ENCODE measurements around the gene REPS1.
"Not testable (repeated sequence)": the region's sequence is repeated elsewhere in the genome, so short reads cannot be mapped to it uniquely, and the experiment has no call there.

Gene REPS1

GRCh38 chr6:138957484-138957883 lies 30.6 kb downstream of the REPS1 start:
- Histone ChIP-seq H3K4me1 (ENCODE audit: control insufficient read depth, insufficient read depth, low read length, unreplicated experiment) (peaks cover 52% of the 10 kb centered on the region), H3K27me3 (ENCODE audit: insufficient read depth, low read length) (no peaks in the 10 kb centered on the region), H3K79me2 (ENCODE audit: control insufficient read depth, insufficient read depth, low read length, unreplicated experiment) (peaks cover 91% of the 10 kb centered on the region), H2AFZ (ENCODE audit: low read length, unreplicated experiment) (no peak overlapping the region), H3K4me3 (ENCODE audit: low read depth, low read length) (peak overlapping the region; percentile 32; the same call in 1 of the 2 replicates), H3K27ac (ENCODE audit: low read depth, low read length) (peak overlapping the region; percentile 73), H3K36me3 (ENCODE audit: insufficient read depth, low read length) (no peaks in the 10 kb centered on the region)

- Histone ChIP-seq H3K27ac (ENCODE audit: low read depth, low read length) (peak overlapping the region; percentile 73; the same call in 1 of the 2 replicates), H3K27me3 (ENCODE audit: insufficient read depth, low read length) (no peaks in the 10 kb centered on the region), H3K36me3 (ENCODE audit: insufficient read depth, low read length) (no peaks in the 10 kb centered on the region), H2AFZ (ENCODE audit: low read length, unreplicated experiment) (no peak overlapping the region), H3K4me1 (ENCODE audit: control insufficient read depth, insufficient read depth, low read length, unreplicated experiment) (peaks cover 52% of the 10 kb centered on the region), H3K79me2 (ENCODE audit: control insufficient read depth, insufficient read depth, low read length, unreplicated experiment) (peaks cover 93% of the 10 kb centered on the region), H3K4me3 (ENCODE audit: low read depth, low read length) (no peak overlapping the region)
Measured at GRCh38 chr6:138956244-138956924, 31.7 kb downstream of the REPS1 start.

- H3K4me3 ChIP-seq (ENCODE audit: low read depth, low read length): no peak overlapping the region
- peaks cover 52% of the 10 kb centered on the region for H3K4me1 ChIP-seq (ENCODE audit: control insufficient read depth, insufficient read depth, low read length, unreplicated experiment)
- no peak overlapping the region for H3K27ac ChIP-seq (ENCODE audit: low read depth, low read length)
- peaks cover 89% of the 10 kb centered on the region for H3K79me2 ChIP-seq (ENCODE audit: control insufficient read depth, insufficient read depth, low read length, unreplicated experiment)
- no peaks in the 10 kb centered on the region for H3K27me3 ChIP-seq (ENCODE audit: insufficient read depth, low read length)
- H3K36me3 ChIP-seq (ENCODE audit: insufficient read depth, low read length): no peaks in the 10 kb centered on the region
- no peak overlapping the region for H2AFZ ChIP-seq (ENCODE audit: low read length, unreplicated experiment)
Measured at GRCh38 chr6:138955262-138955661, 32.8 kb downstream of the REPS1 start.

- peak overlapping the region; percentile 69 for H3K27ac ChIP-seq (ENCODE audit: low read depth, low read length)
- H3K36me3 ChIP-seq (ENCODE audit: insufficient read depth, low read length): no peaks in the 10 kb centered on the region
- H2AFZ ChIP-seq (ENCODE audit: low read length, unreplicated experiment): no peak overlapping the region
- H3K79me2 ChIP-seq (ENCODE audit: control insufficient read depth, insufficient read depth, low read length, unreplicated experiment): peaks cover 89% of the 10 kb centered on the region
- H3K4me1 ChIP-seq (ENCODE audit: control insufficient read depth, insufficient read depth, low read length, unreplicated experiment): peaks cover 56% of the 10 kb centered on the region
- peak overlapping the region; percentile 54 for H3K4me3 ChIP-seq (ENCODE audit: low read depth, low read length)
- no peaks in the 10 kb centered on the region for H3K27me3 ChIP-seq (ENCODE audit: insufficient read depth, low read length)
Measured at GRCh38 chr6:138953451-138953850, 34.6 kb downstream of the REPS1 start.

- Histone ChIP-seq H3K27me3 (ENCODE audit: insufficient read depth, low read length) (no peaks in the 10 kb centered on the region), H3K27ac (ENCODE audit: low read depth, low read length) (peak overlapping the region; percentile 7; the same call in 1 of the 2 replicates), H3K79me2 (ENCODE audit: control insufficient read depth, insufficient read depth, low read length, unreplicated experiment) (peaks cover 67% of the 10 kb centered on the region), H3K4me1 (ENCODE audit: control insufficient read depth, insufficient read depth, low read length, unreplicated experiment) (peaks cover 46% of the 10 kb centered on the region), H3K36me3 (ENCODE audit: insufficient read depth, low read length) (peaks cover 17% of the 10 kb centered on the region), H2AFZ (ENCODE audit: low read length, unreplicated experiment) (no peak overlapping the region), H3K4me3 (ENCODE audit: low read depth, low read length) (no peak overlapping the region)
Measured at GRCh38 chr6:138948546-138949179, 39.4 kb downstream of the REPS1 start.

- no peak overlapping the region for H2AFZ ChIP-seq (ENCODE audit: low read length, unreplicated experiment)
Measured at GRCh38 chr6:138948004-138948403, 40.0 kb downstream of the REPS1 start.

GRCh38 chr6:138945354-138945753 lies 42.7 kb downstream of the REPS1 start:
- peaks cover 38% of the 10 kb centered on the region for H3K79me2 ChIP-seq (ENCODE audit: control insufficient read depth, insufficient read depth, low read length, unreplicated experiment)
- no peak overlapping the region for H2AFZ ChIP-seq (ENCODE audit: low read length, unreplicated experiment)
- H3K4me1 ChIP-seq (ENCODE audit: control insufficient read depth, insufficient read depth, low read length, unreplicated experiment): peaks cover 38% of the 10 kb centered on the region
- 0 out of 2 replicates have a peak overlapping the region, but pooled peaks have one; percentile 70 for H3K27ac ChIP-seq (ENCODE audit: low read depth, low read length)
- no peaks in the 10 kb centered on the region for H3K27me3 ChIP-seq (ENCODE audit: insufficient read depth, low read length)
- H3K36me3 ChIP-seq (ENCODE audit: insufficient read depth, low read length): peaks cover 24% of the 10 kb centered on the region
- no peak overlapping the region for H3K4me3 ChIP-seq (ENCODE audit: low read depth, low read length)

More at GRCh38 chr6:138948004-138948403, 40.0 kb downstream of the REPS1 start:
- Histone ChIP-seq H3K27ac (ENCODE audit: low read depth, low read length) (peak overlapping the region; percentile 7; the same call in 1 of the 2 replicates), H3K36me3 (ENCODE audit: insufficient read depth, low read length) (peaks cover 22% of the 10 kb centered on the region), H3K4me1 (ENCODE audit: control insufficient read depth, insufficient read depth, low read length, unreplicated experiment) (peaks cover 40% of the 10 kb centered on the region), H3K4me3 (ENCODE audit: low read depth, low read length) (no peak overlapping the region), H3K79me2 (ENCODE audit: control insufficient read depth, insufficient read depth, low read length, unreplicated experiment) (peaks cover 61% of the 10 kb centered on the region), H3K27me3 (ENCODE audit: insufficient read depth, low read length) (no peaks in the 10 kb centered on the region)

- Histone ChIP-seq H3K4me3 (ENCODE audit: low read depth, low read length) (no peak overlapping the region), H3K36me3 (ENCODE audit: insufficient read depth, low read length) (peaks cover 24% of the 10 kb centered on the region), H2AFZ (ENCODE audit: low read length, unreplicated experiment) (no peak overlapping the region), H3K4me1 (ENCODE audit: control insufficient read depth, insufficient read depth, low read length, unreplicated experiment) (peaks cover 31% of the 10 kb centered on the region), H3K79me2 (ENCODE audit: control insufficient read depth, insufficient read depth, low read length, unreplicated experiment) (peaks cover 29% of the 10 kb centered on the region), H3K27me3 (ENCODE audit: insufficient read depth, low read length) (no peaks in the 10 kb centered on the region), H3K27ac (ENCODE audit: low read depth, low read length) (peak overlapping the region; percentile 70)
Measured at GRCh38 chr6:138944412-138944811, 43.6 kb downstream of the REPS1 start.

- H3K79me2 ChIP-seq (ENCODE audit: control insufficient read depth, insufficient read depth, low read length, unreplicated experiment): peaks cover 16% of the 10 kb centered on the region
Measured at GRCh38 chr6:138943089-138943625, 44.9 kb downstream of the REPS1 start.

GRCh38 chr6:138936873-138937272 lies 51.2 kb downstream of the REPS1 start:
- not testable (repeated sequence) for H3K79me2 ChIP-seq (ENCODE audit: control insufficient read depth, insufficient read depth, low read length, unreplicated experiment); H2AFZ ChIP-seq (ENCODE audit: low read length, unreplicated experiment); H3K4me3 ChIP-seq (ENCODE audit: low read depth, low read length); H3K4me1 ChIP-seq (ENCODE audit: control insufficient read depth, insufficient read depth, low read length, unreplicated experiment); H3K27me3 ChIP-seq (ENCODE audit: insufficient read depth, low read length); H3K27ac ChIP-seq (ENCODE audit: low read depth, low read length)
- H3K36me3 ChIP-seq (ENCODE audit: insufficient read depth, low read length): peaks cover 18% of the 10 kb centered on the region

More at GRCh38 chr6:138943089-138943625, 44.9 kb downstream of the REPS1 start:
- Histone ChIP-seq H3K27me3 (ENCODE audit: insufficient read depth, low read length) (no peaks in the 10 kb centered on the region), H3K4me1 (ENCODE audit: control insufficient read depth, insufficient read depth, low read length, unreplicated experiment) (peaks cover 19% of the 10 kb centered on the region), H2AFZ (ENCODE audit: low read length, unreplicated experiment) (no peak overlapping the region), H3K36me3 (ENCODE audit: insufficient read depth, low read length) (peaks cover 25% of the 10 kb centered on the region), H3K4me3 (ENCODE audit: low read depth, low read length) (no peak overlapping the region), H3K27ac (ENCODE audit: low read depth, low read length) (no peak overlapping the region)
